Neutrophil (primary cell): ENCODE data around the gene GTF3C5.

Experiments used
- H3K27ac ChIP-seq: fragments of 200-600 bp; sonication (generic); 2 replicates; pipeline ENCODE4 v1.5.1; 2016; ENCODE audit warnings: mild to moderate bottlenecking, moderate library complexity
- H3K27me3 ChIP-seq: fragments of 200-600 bp; sonication (generic); 2 replicates; pipeline ENCODE4 v1.6.0; 2016; ENCODE audit warnings: mild to moderate bottlenecking
- H3K36me3 ChIP-seq: fragments of 200-600 bp; sonication (generic); 2 replicates; pipeline ENCODE4 v1.5.1; 2017
- H3K4me1 ChIP-seq, 2 experiments: fragments of 200-600 bp in 1 of 2; sonication (generic) in 1 of 2; 1 replicate in 1 of 2; 2 replicates in 1 of 2; pipeline versions ENCODE4 v1.5.1 to v1.6.1; 2013 to 2016; ENCODE audit warnings: low read depth in 1 of 2, low read length in 1 of 2, mild to moderate bottlenecking in 1 of 2, moderate library complexity in 1 of 2; ENCODE audit not compliant: control insufficient read depth in 1 of 2, insufficient read depth in 1 of 2
- H3K4me3 ChIP-seq, 2 experiments: fragments of 200-600 bp in 1 of 2; sonication (generic) in 1 of 2; 1 replicate in 1 of 2; 2 replicates in 1 of 2; pipeline ENCODE4 v1.5.1; 2013 to 2016; ENCODE audit warnings: low read depth in 1 of 2, low read length in 1 of 2, mild to moderate bottlenecking in 1 of 2, moderate library complexity in 1 of 2
- H3K9me3 ChIP-seq: fragments of 200-600 bp; sonication (generic); 2 replicates; pipeline ENCODE4 v1.5.1; 2016
- CTCF ChIP-seq: fragments of 200-600 bp; sonication (generic); IDR thresholded peaks from 2 replicates; pipeline ENCODE4 v1.5.1; 2016; ENCODE audit warnings: antibody characterized with exemption

The GTF3C5 gene

GRCh38 chr9:133004999-133005760 lies 25.6 kb upstream of the GTF3C5 start:
- Histone ChIP-seq H3K27ac (no peak overlapping the region), H3K27me3 (peaks cover 22% of the 10 kb centered on the region), H3K4me3 (no peak overlapping the region), H3K4me1 (peaks cover 17% of the 10 kb centered on the region in 2 experiments), H3K36me3 (no peaks in the 10 kb centered on the region), H3K9me3 (no peaks in the 10 kb centered on the region)
- no peak for TF ChIP-seq CTCF

GRCh38 chr9:133005957-133006356 lies 24.8 kb upstream of the GTF3C5 start:
- no peak overlapping the region for H3K27ac ChIP-seq
- no peak overlapping the region for H3K4me3 ChIP-seq
- peaks cover 17% of the 10 kb centered on the region in 2 experiments for H3K4me1 ChIP-seq
- no peaks in the 10 kb centered on the region for H3K36me3 ChIP-seq
- no peak for TF ChIP-seq CTCF
- H3K9me3 ChIP-seq = no peaks in the 10 kb centered on the region
- H3K27me3 ChIP-seq = peaks cover 22% of the 10 kb centered on the region

GRCh38 chr9:133006731-133007352 lies 24.0 kb upstream of the GTF3C5 start:
- no peaks in the 10 kb centered on the region for H3K36me3 ChIP-seq
- no peak overlapping the region for H3K4me3 ChIP-seq
- H3K27ac ChIP-seq = no peak overlapping the region
- no peaks in the 10 kb centered on the region for H3K9me3 ChIP-seq
- H3K4me1 ChIP-seq = peaks cover 17% of the 10 kb centered on the region in 2 experiments
- H3K27me3 ChIP-seq = peaks cover 22% of the 10 kb centered on the region
- TF ChIP-seq CTCF = no peak

- no peaks in the 10 kb centered on the region for H3K36me3 ChIP-seq
- no peak for TF ChIP-seq CTCF
- no peaks in the 10 kb centered on the region for H3K9me3 ChIP-seq
- H3K27ac ChIP-seq = no peak overlapping the region
- peaks cover 17% of the 10 kb centered on the region in 2 experiments for H3K4me1 ChIP-seq
- H3K27me3 ChIP-seq = peaks cover 11% of the 10 kb centered on the region
- no peak overlapping the region for H3K4me3 ChIP-seq
Observed at GRCh38 chr9:133008406-133008805, 22.4 kb upstream of the GTF3C5 start.

- no peak overlapping the region for H3K27ac ChIP-seq
- peaks cover 15 to 16% of the 10 kb centered on the region in 2 experiments for H3K4me1 ChIP-seq
- no peak for TF ChIP-seq CTCF
- H3K27me3 ChIP-seq = peaks cover 7% of the 10 kb centered on the region
- no peaks in the 10 kb centered on the region for H3K9me3 ChIP-seq
- H3K4me3 ChIP-seq = no peak overlapping the region
- no peaks in the 10 kb centered on the region for H3K36me3 ChIP-seq
Observed at GRCh38 chr9:133008824-133009223, 22.0 kb upstream of the GTF3C5 start.
